Activated T-cell treated with anti-CD3 and anti-CD28 coated beads for 48 hours (primary cell): ENCODE results near the gene LHB.
A peak's percentile ranks its signal among the peaks of the same experiment; 100 is the strongest.

Source experiments
- DNase-seq: peaks from one replicate; pipeline ENCODE4 v3.0.0-alpha.2; 2020; ENCODE audit warnings: low read depth

Gene LHB

GRCh38 chr19:48975947-48976847 is 40.7 kb downstream of the LHB start:
- DNase-seq: no peak

- DNase-seq: peak; percentile 76
Observed at GRCh38 chr19:48970923-48971395, 45.9 kb downstream of the LHB start.

GRCh38 chr19:48970139-48970766 is 46.6 kb downstream of the LHB start:
- DNase-seq: no peak

GRCh38 chr19:48969276-48970138 is 47.4 kb downstream of the LHB start:
- DNase-seq: no peak

GRCh38 chr19:48968813-48969218 is 48.1 kb downstream of the LHB start:
- no peak for DNase-seq

- DNase-seq: no peak
Observed at GRCh38 chr19:48968179-48968661, 48.7 kb downstream of the LHB start.

- DNase-seq: no peak
Observed at GRCh38 chr19:48967346-48968178, 49.3 kb downstream of the LHB start.

- no peak for DNase-seq
Observed at GRCh38 chr19:48966541-48967345, 50.1 kb downstream of the LHB start.
